IMR-90 (cell line): Measurements from ENCODE around the gene INSYN1. TPM values are rescaled to one million over a fixed set of nuclear protein-coding genes. Genes with fewer than 3 reads are reported as not detected.

Experiments
- ATAC-seq: fragments of 200-7000 bp; cut with Tn5 transposase; 2 replicates; pipeline ENCODE4 v1.9.1; 2020; ENCODE audit warnings: low read depth, mild to moderate bottlenecking, moderate library complexity
- BruUV-seq: library from RNA; stranded (reverse); fragments of 400-500 nt; replicated peaks from 2 replicates; lab custom pipeline; 2021; lab: Mats Ljungman, UMichigan
- CTCF ChIA-PET: fragments of 300-600 bp; formaldehyde crosslinking; extraction: SDS; loops from one replicate; lab custom pipeline; 2021; ENCODE audit warnings: antibody characterized with exemption; lab: Yijun Ruan, JAX
- POLR2A ChIA-PET: fragments of 300-600 bp; sonication (Branson Sonifier 250); formaldehyde crosslinking; loops from one replicate; lab custom pipeline; 2022; ENCODE audit warnings: antibody characterized with exemption; ENCODE audit not compliant: unreplicated experiment; lab: Charles Lee
- DNase-seq: peaks from one replicate; pipeline ENCODE4 v3.0.0; 2013
- H2AFZ ChIP-seq: replicated peaks from 2 replicates; pipeline ENCODE3; 2013; ENCODE audit warnings: low read length, mild to moderate bottlenecking; ENCODE audit not compliant: poor library complexity
- H2AK5ac ChIP-seq: 2 replicates; pipeline ENCODE4 v1.6.1; 2013; ENCODE audit warnings: low read depth, low read length, inconsistent platforms
- H2AK9ac ChIP-seq: replicated peaks from 2 replicates; pipeline ENCODE3; 2013; ENCODE audit warnings: mild to moderate bottlenecking, low read depth, low read length, moderate library complexity; ENCODE audit not compliant: poor library complexity
- H2BK120ac ChIP-seq: 2 replicates; pipeline ENCODE4 v1.6.1; 2013; ENCODE audit warnings: low read depth, low read length, inconsistent platforms
- H2BK15ac ChIP-seq: 3 replicates; pipeline ENCODE4 v1.6.1; 2013; ENCODE audit warnings: low read depth, low read length, inconsistent platforms
- H2BK20ac ChIP-seq: 2 replicates; pipeline ENCODE4 v1.6.1; 2013; ENCODE audit warnings: low read depth, mild to moderate bottlenecking, inconsistent platforms, low read length, moderate library complexity
- H2BK5ac ChIP-seq: 2 replicates; pipeline ENCODE4 v1.6.1; 2013; ENCODE audit warnings: mild to moderate bottlenecking, low read depth, low read length, inconsistent platforms; ENCODE audit not compliant: poor library complexity, severe bottlenecking
- H3K14ac ChIP-seq: replicated peaks from 2 replicates; pipeline ENCODE4 v1.6.1; 2013; ENCODE audit warnings: low read depth, low read length, inconsistent platforms
- H3K18ac ChIP-seq: 2 replicates; pipeline ENCODE4 v1.6.1; 2013; ENCODE audit warnings: low read depth, low read length, control low read depth
- H3K23ac ChIP-seq: 2 replicates; pipeline ENCODE4 v1.6.1; 2013; ENCODE audit warnings: low read depth, low read length, inconsistent platforms
- H3K27ac ChIP-seq: 2 replicates; pipeline ENCODE4 v1.5.1; 2013; ENCODE audit warnings: mild to moderate bottlenecking, control low read depth, low read length; ENCODE audit not compliant: insufficient read depth
- H3K27me3 ChIP-seq: 2 replicates; pipeline ENCODE4 v1.6.1; 2013; ENCODE audit warnings: low read length; ENCODE audit not compliant: control insufficient read depth, insufficient read depth
- H3K36me3 ChIP-seq: 2 replicates; pipeline ENCODE4 v1.6.1; 2013; ENCODE audit warnings: low read length, mixed read lengths; ENCODE audit not compliant: control insufficient read depth, insufficient read depth
- H3K4ac ChIP-seq: 2 replicates; pipeline ENCODE4 v1.6.1; 2013; ENCODE audit warnings: low read depth, low read length, inconsistent platforms
- H3K4me1 ChIP-seq: 2 replicates; pipeline ENCODE4 v1.6.1; 2013; ENCODE audit warnings: low read length, mixed read lengths; ENCODE audit not compliant: control insufficient read depth, insufficient read depth
- H3K4me2 ChIP-seq: 2 replicates; pipeline ENCODE4 v1.6.1; 2013; ENCODE audit warnings: low read depth, mild to moderate bottlenecking, control low read depth, low read length, moderate library complexity
- H3K4me3 ChIP-seq: 2 replicates; pipeline ENCODE4 v1.5.1; 2013; ENCODE audit warnings: low read depth, mild to moderate bottlenecking, control low read depth, low read length, moderate library complexity; ENCODE audit not compliant: insufficient read depth
- H3K56ac ChIP-seq: 2 replicates; pipeline ENCODE4 v1.6.1; 2013; ENCODE audit warnings: low read length, inconsistent platforms; ENCODE audit not compliant: insufficient read depth; ENCODE audit errors: extremely low read depth
- H3K79me1 ChIP-seq, 2 experiments: 2 replicates each; pipeline ENCODE4 v1.6.1; 2013; ENCODE audit warnings: low read length in 2 of 2, inconsistent platforms in 1 of 2, low read depth in 1 of 2
- H3K9ac ChIP-seq: 2 replicates; pipeline ENCODE4 v1.6.1; 2013; ENCODE audit warnings: low read depth, low read length, control low read depth
- H3K9me1 ChIP-seq: 2 replicates; pipeline ENCODE4 v1.6.1; 2013; ENCODE audit warnings: low read length, inconsistent platforms; ENCODE audit not compliant: insufficient read depth
- H3K9me3 ChIP-seq: 2 replicates; pipeline ENCODE4 v1.6.1; 2013; ENCODE audit warnings: low read length; ENCODE audit not compliant: control insufficient read depth, insufficient read depth
- H4K20me1 ChIP-seq: 2 replicates; pipeline ENCODE4 v1.6.1; 2013; ENCODE audit warnings: low read length, inconsistent platforms; ENCODE audit not compliant: insufficient read depth
- H4K5ac ChIP-seq: 2 replicates; pipeline ENCODE4 v1.6.1; 2013; ENCODE audit warnings: mild to moderate bottlenecking, low read depth, low read length, control low read depth
- H4K8ac ChIP-seq, 2 experiments: 2 replicates each; pipeline ENCODE4 v1.6.1; 2013; ENCODE audit warnings: low read depth in 2 of 2, low read length in 2 of 2, control low read depth in 1 of 2, inconsistent platforms in 1 of 2
- H4K91ac ChIP-seq: 2 replicates; pipeline ENCODE4 v1.6.1; 2013; ENCODE audit warnings: low read depth, low read length, inconsistent platforms; ENCODE audit not compliant: insufficient read depth
- BHLHE40 ChIP-seq: fragments of 150-350 bp; IDR thresholded peaks from 2 replicates; pipeline ENCODE4 v1.6.1; 2016; ENCODE audit warnings: mild to moderate bottlenecking, low read depth, low read length
- CEBPB ChIP-seq: IDR thresholded peaks from 2 replicates; pipeline ENCODE4 v1.6.1; 2012; ENCODE audit warnings: low read depth, low read length, improper control_type of control experiment
- CHD1 ChIP-seq: IDR thresholded peaks from 2 replicates; pipeline ENCODE4 v1.6.1; 2012; ENCODE audit warnings: low read depth, low read length, improper control_type of control experiment
- FOS ChIP-seq: fragments of 150-350 bp; IDR thresholded peaks from 2 replicates; pipeline ENCODE4 v1.6.1; 2016; ENCODE audit warnings: low read depth, low read length
- MAFK ChIP-seq: IDR thresholded peaks from 2 replicates; pipeline ENCODE4 v1.6.1; 2012; ENCODE audit warnings: low read depth, low read length, improper control_type of control experiment
- MXI1 ChIP-seq: IDR thresholded peaks from 2 replicates; pipeline ENCODE4 v1.6.1; 2012; ENCODE audit warnings: low read depth, mild to moderate bottlenecking, low read length, moderate library complexity, borderline replicate concordance
- NFE2L2 ChIP-seq: fragments of 150-350 bp; IDR thresholded peaks from 2 replicates; pipeline ENCODE4 v1.6.1; 2016; ENCODE audit warnings: low read depth, mild to moderate bottlenecking, low read length
- POLR2A ChIP-seq: IDR thresholded peaks from 2 replicates; pipeline ENCODE4 v1.6.1; 2012; ENCODE audit warnings: mild to moderate bottlenecking, low read depth, low read length
- RAD21 ChIP-seq: IDR thresholded peaks from 2 replicates; pipeline ENCODE4 v1.6.1; 2012; ENCODE audit warnings: low read length, improper control_type of control experiment
- RCOR1 ChIP-seq: IDR thresholded peaks from 2 replicates; pipeline ENCODE4 v1.6.1; 2012; ENCODE audit warnings: mild to moderate bottlenecking, low read length, improper control_type of control experiment; ENCODE audit not compliant: insufficient replicate concordance
- RFX5 ChIP-seq: IDR thresholded peaks from 2 replicates; pipeline ENCODE4 v1.8.0; 2012; ENCODE audit warnings: low read depth, mild to moderate bottlenecking, low read length, moderate library complexity
- SMC3 ChIP-seq: fragments of 150-350 bp; IDR thresholded peaks from 2 replicates; pipeline ENCODE4 v1.6.1; 2016; ENCODE audit warnings: low read depth, mild to moderate bottlenecking, antibody characterized with exemption, low read length, moderate library complexity
- WGBS, 2 experiments: methylation state at CpG; one replicate each; pipeline versions ENCODE4 v1.1.5 to v1.1.7; 2013; ENCODE audit warnings: missing lambda C conversion rate in 2 of 2; ENCODE audit not compliant: insufficient read length in 1 of 2; ENCODE audit errors: extremely low coverage in 2 of 2; 5-methylcytosine and 5-hydroxymethylcytosine counted together
- dilution Hi-C: fragments of 300-500 bp; cut with HindIII; formaldehyde crosslinking; loops from one replicate; pipeline ENCODE4 v1.14.3; 2018; ENCODE audit warnings: low sequenced_read_pairs; ENCODE audit not compliant: unreplicated experiment
- in situ Hi-C: fragments of 300-500 bp; cut with MboI; formaldehyde crosslinking; loops from 3 replicates; pipeline ENCODE4 v1.14.3; 2019; ENCODE audit warnings: low sequenced_read_pairs, inconsistent platforms, mixed read lengths
- intact Hi-C: fragments of 100-400 bp; cut with micrococcal nuclease; formaldehyde crosslinking; loops from 2 replicates; pipeline ENCODE4 v1.10.0; 2022
- polyA plus RNA-seq, 3 experiments: library from polyadenylated mRNA; depleted of rRNA; stranded (reverse); fragments of >200 nt; gene quantifications; 2 replicates each; pipeline ENCODE4 v1.2.3, GENCODE V29; 2012; ENCODE audit warnings: low replicate concordance in 1 of 3
- total RNA-seq: library from RNA; depleted of rRNA; stranded (reverse); fragments of >200 nt; gene quantifications from 2 replicates; pipeline ENCODE4 v1.2.3, GENCODE V29; 2012
- TF ChIP-seq, protein P1 (sequence below): fragments of 150-350 bp; IDR thresholded peaks from 2 replicates; pipeline ENCODE4 v1.6.1; 2016; ENCODE audit warnings: low read depth, mild to moderate bottlenecking, low read length, moderate library complexity, borderline replicate concordance
- TF ChIP-seq, protein P2 (sequence below): fragments of 150-350 bp; IDR thresholded peaks from 2 replicates; pipeline ENCODE4 v1.6.1; 2017; ENCODE audit warnings: mild to moderate bottlenecking, antibody characterized with exemption, low read length, low read depth
- TF ChIP-seq, protein P3 (sequence below): conservative IDR thresholded peaks from 2 replicates; pipeline ENCODE4 v1.5.1; 2012; ENCODE audit warnings: mild to moderate bottlenecking, low read depth, low read length, improper control_type of control experiment

Gene INSYN1
- total and polyA plus RNA-seq, 2 of the 4 experiments (the other 2 are of a cell fraction) = 0.18 to 0.34 TPM

DNA sequence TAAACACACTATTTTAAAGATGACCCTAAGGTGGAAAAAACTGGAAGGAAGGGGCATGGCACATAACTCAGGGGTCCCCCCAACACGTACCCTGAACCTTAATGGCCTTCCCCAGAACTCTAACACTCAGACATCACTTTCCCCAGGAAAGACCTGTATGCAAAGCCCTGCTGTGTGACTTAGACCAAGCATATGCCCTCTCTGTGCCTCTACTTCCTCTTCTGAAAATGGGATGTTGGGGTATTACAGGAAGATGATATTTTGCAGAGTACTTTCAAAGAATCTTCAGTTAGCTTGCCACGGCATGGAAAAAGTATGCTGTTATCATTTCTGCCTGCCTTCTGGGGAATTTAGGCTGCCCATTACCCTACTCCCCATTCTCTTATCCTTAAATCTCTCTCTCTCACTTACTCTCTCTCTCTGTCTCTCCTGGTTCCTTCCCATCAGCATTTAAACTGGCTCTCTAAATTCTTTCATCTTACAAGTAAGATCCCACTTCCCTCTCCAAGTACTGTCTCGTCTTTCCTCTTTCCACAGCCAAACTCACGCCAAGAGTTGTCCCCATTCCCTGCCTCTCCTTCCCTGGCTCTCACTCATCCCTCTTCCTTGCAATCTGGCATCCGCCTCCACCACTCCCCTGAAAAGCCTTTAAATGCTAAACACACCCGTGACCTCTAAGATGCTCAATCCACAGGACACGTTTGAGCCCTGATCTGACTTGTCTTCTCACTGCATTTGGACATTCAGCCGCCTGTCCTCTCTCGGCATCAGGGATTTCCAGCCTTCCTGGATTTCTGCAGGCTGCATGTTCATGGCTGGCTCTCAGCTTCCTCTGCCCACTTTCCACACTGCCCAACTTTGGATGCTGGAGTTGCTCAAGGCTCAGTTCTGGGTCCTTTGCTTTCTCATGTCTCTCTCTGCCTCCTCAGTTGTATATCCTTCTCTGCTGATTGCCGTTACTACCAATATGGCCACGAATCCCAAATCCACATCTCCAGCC is 7.5 kb upstream of the INSYN1 start:
- H3K56ac ChIP-seq = no peak overlapping the region
- BruUV-seq = no TSS peak
- TF ChIP-seq RAD21 (no peak), SMC3 (no peak), POLR2A (no peak), RCOR1 (no peak), NFE2L2 (no peak), MXI1 (no peak), CEBPB (no peak), RFX5 (no peak), FOS (no peak), MAFK (no peak), BHLHE40 (no peak), CHD1 (no peak)
- TF ChIP-seq, protein P1, sequence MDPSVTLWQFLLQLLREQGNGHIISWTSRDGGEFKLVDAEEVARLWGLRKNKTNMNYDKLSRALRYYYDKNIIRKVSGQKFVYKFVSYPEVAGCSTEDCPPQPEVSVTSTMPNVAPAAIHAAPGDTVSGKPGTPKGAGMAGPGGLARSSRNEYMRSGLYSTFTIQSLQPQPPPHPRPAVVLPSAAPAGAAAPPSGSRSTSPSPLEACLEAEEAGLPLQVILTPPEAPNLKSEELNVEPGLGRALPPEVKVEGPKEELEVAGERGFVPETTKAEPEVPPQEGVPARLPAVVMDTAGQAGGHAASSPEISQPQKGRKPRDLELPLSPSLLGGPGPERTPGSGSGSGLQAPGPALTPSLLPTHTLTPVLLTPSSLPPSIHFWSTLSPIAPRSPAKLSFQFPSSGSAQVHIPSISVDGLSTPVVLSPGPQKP = no peak
- TF ChIP-seq, protein P2, sequence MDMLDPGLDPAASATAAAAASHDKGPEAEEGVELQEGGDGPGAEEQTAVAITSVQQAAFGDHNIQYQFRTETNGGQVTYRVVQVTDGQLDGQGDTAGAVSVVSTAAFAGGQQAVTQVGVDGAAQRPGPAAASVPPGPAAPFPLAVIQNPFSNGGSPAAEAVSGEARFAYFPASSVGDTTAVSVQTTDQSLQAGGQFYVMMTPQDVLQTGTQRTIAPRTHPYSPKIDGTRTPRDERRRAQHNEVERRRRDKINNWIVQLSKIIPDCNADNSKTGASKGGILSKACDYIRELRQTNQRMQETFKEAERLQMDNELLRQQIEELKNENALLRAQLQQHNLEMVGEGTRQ = no peak
- TF ChIP-seq, protein P3, sequence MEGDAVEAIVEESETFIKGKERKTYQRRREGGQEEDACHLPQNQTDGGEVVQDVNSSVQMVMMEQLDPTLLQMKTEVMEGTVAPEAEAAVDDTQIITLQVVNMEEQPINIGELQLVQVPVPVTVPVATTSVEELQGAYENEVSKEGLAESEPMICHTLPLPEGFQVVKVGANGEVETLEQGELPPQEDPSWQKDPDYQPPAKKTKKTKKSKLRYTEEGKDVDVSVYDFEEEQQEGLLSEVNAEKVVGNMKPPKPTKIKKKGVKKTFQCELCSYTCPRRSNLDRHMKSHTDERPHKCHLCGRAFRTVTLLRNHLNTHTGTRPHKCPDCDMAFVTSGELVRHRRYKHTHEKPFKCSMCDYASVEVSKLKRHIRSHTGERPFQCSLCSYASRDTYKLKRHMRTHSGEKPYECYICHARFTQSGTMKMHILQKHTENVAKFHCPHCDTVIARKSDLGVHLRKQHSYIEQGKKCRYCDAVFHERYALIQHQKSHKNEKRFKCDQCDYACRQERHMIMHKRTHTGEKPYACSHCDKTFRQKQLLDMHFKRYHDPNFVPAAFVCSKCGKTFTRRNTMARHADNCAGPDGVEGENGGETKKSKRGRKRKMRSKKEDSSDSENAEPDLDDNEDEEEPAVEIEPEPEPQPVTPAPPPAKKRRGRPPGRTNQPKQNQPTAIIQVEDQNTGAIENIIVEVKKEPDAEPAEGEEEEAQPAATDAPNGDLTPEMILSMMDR = no peak

More for the DNA sequence above, 7.5 kb upstream of the INSYN1 start:
- intact Hi-C loops (no loop called here), dilution Hi-C loops (no loop called here), in situ Hi-C loops (no loop called here)
- H3K36me3 ChIP-seq = no peaks in the 10 kb centered on the region
- no peak overlapping the region for H4K8ac ChIP-seq
- no peak overlapping the region for H3K4me3 ChIP-seq
- H3K9ac ChIP-seq = no peak overlapping the region
- WGBS, 2 experiments = 14% methylated on average over 8 of the region's 11 CpGs; no CpG with 5 or more reads in 1 of the 2 experiments
- H3K27ac ChIP-seq = no peak overlapping the region
- no peak overlapping the region for H2BK120ac ChIP-seq
- H2BK5ac ChIP-seq = no peak overlapping the region
- H3K4me2 ChIP-seq = no peak overlapping the region
- no peak overlapping the region for H3K23ac ChIP-seq
- no peak overlapping the region for H2BK20ac ChIP-seq
- POLR2A ChIA-PET = no interaction called here
- H2AFZ ChIP-seq = peak overlapping the region; percentile 8
- no peak overlapping the region for H2AK5ac ChIP-seq
- no peak for DNase-seq
- peaks cover 5% of the 10 kb centered on the region for H3K9me3 ChIP-seq
- H2AK9ac ChIP-seq = no peak overlapping the region
- no peak for ATAC-seq
- no peak overlapping the region for H2BK15ac ChIP-seq
- H3K4me1 ChIP-seq = no peaks in the 10 kb centered on the region
- H3K4ac ChIP-seq = no peak overlapping the region
- no peaks in the 10 kb centered on the region for H4K20me1 ChIP-seq
- peaks cover 78% of the 10 kb centered on the region for H3K27me3 ChIP-seq
- H3K14ac ChIP-seq = no peak overlapping the region
- H4K91ac ChIP-seq = no peak overlapping the region
- CTCF ChIA-PET = no interaction called here
- H3K9me1 ChIP-seq = no peaks in the 10 kb centered on the region; the same call in 1 of the 2 replicates
- H4K5ac ChIP-seq = no peak overlapping the region
- no peak overlapping the region for H3K18ac ChIP-seq
- no peaks in the 10 kb centered on the region for H3K79me1 ChIP-seq
